WTC11 (cell line): Measurements from ENCODE around the gene OR8B12. TPM values are rescaled to one million over a fixed set of nuclear protein-coding genes. Genes with fewer than 3 reads are reported as not detected.

Experiments used
- ATAC-seq: fragments of 200-7000 bp; cut with Tn5 transposase; 2 replicates; pipeline ENCODE4 v1.10.0; 2021; ENCODE audit warnings: mild to moderate bottlenecking, moderate library complexity
- CTCF ChIA-PET: fragments of 300-600 bp; sonication (Branson Sonifier 250); formaldehyde crosslinking; loops from one replicate; lab custom pipeline; 2021; ENCODE audit warnings: antibody characterized with exemption; lab: Charles Lee
- POLR2A ChIA-PET: fragments of 350-600 bp; sonication (Branson Sonifier 250); formaldehyde crosslinking; loops from one replicate; lab custom pipeline; 2021; ENCODE audit warnings: antibody characterized with exemption; lab: Charles Lee
- DNase-seq: peaks from one replicate; pipeline ENCODE4 v3.0.0; 2021; ENCODE audit warnings: low spot score
- H3K27ac Mint-ChIP-seq: 2 replicates; pipeline ENCODE4 v1.8.0; 2021; ENCODE audit warnings: mixed read lengths
- H3K27me3 Mint-ChIP-seq: 2 replicates; pipeline ENCODE4 v1.8.0; 2021; ENCODE audit warnings: low read depth, mild to moderate bottlenecking, moderate library complexity, mixed read lengths
- H3K36me3 Mint-ChIP-seq: 2 replicates; pipeline ENCODE4 v1.8.0; 2021; ENCODE audit warnings: mixed read lengths
- H3K4me1 Mint-ChIP-seq: 2 replicates; pipeline ENCODE4 v1.8.0; 2022; ENCODE audit warnings: mixed read lengths
- H3K4me3 Mint-ChIP-seq: 2 replicates; pipeline ENCODE4 v1.8.0; 2021; ENCODE audit warnings: mild to moderate bottlenecking, moderate library complexity, mixed read lengths
- H3K9me3 Mint-ChIP-seq: 2 replicates; pipeline ENCODE4 v1.8.0; 2021; ENCODE audit warnings: mixed read lengths
- ATF1 ChIP-seq: sonication (generic); formaldehyde crosslinking; IDR thresholded peaks from 2 replicates; pipeline ENCODE4 v1.8.1; 2023; ENCODE audit warnings: mild to moderate bottlenecking, moderate library complexity, missing genetic modification reagents
- EMX1 ChIP-seq: fragments of 250-450 bp; sonication (Bioruptor Pico); IDR thresholded peaks from 2 replicates; pipeline ENCODE4 v1.8.0; 2021; ENCODE audit warnings: mild to moderate bottlenecking
- ESRRA ChIP-seq: sonication (generic); formaldehyde crosslinking; IDR thresholded peaks from 2 replicates; pipeline ENCODE4 v1.8.1; 2022; ENCODE audit warnings: mild to moderate bottlenecking, missing genetic modification reagents, borderline replicate concordance
- FOXJ3 ChIP-seq: sonication (generic); formaldehyde crosslinking; IDR thresholded peaks from 2 replicates; pipeline ENCODE4 v1.9.0; 2021; ENCODE audit warnings: missing genetic modification reagents, mild to moderate bottlenecking, borderline replicate concordance
- JUN ChIP-seq: sonication (generic); formaldehyde crosslinking; IDR thresholded peaks from 2 replicates; pipeline ENCODE4 v1.8.0; 2023; ENCODE audit warnings: mild to moderate bottlenecking, missing genetic modification reagents
- NFE2L1 ChIP-seq: sonication (generic); formaldehyde crosslinking; IDR thresholded peaks from 2 replicates; pipeline ENCODE4 v1.8.1; 2023; ENCODE audit warnings: missing genetic modification reagents
- NFYB ChIP-seq: sonication (generic); formaldehyde crosslinking; conservative IDR thresholded peaks from 2 replicates; pipeline ENCODE4 v1.8.0; 2022; ENCODE audit warnings: low read depth, missing genetic modification reagents
- NR3C1 ChIP-seq: sonication (generic); formaldehyde crosslinking; conservative IDR thresholded peaks from 2 replicates; pipeline ENCODE4 v1.8.1; 2023; ENCODE audit warnings: low read depth, mild to moderate bottlenecking, missing genetic modification reagents
- RORB ChIP-seq: fragments of 250-450 bp; sonication (Bioruptor Pico); IDR thresholded peaks from 2 replicates; pipeline ENCODE4 v1.9.0; 2021; ENCODE audit warnings: mild to moderate bottlenecking
- SMAD4 ChIP-seq: sonication (generic); formaldehyde crosslinking; IDR thresholded peaks from 2 replicates; pipeline ENCODE4 v1.8.0; 2022; ENCODE audit warnings: mild to moderate bottlenecking, missing genetic modification reagents
- ZBTB21 ChIP-seq: sonication (generic); formaldehyde crosslinking; IDR thresholded peaks from 2 replicates; pipeline ENCODE4 v1.8.1; 2023; ENCODE audit warnings: mild to moderate bottlenecking, missing genetic modification reagents, borderline replicate concordance
- ZNF121 ChIP-seq: sonication (generic); formaldehyde crosslinking; IDR thresholded peaks from 2 replicates; pipeline ENCODE4 v1.8.0; 2023; ENCODE audit warnings: missing genetic modification reagents
- ZNF219 ChIP-seq: sonication (generic); formaldehyde crosslinking; IDR thresholded peaks from 2 replicates; pipeline ENCODE4 v1.8.0; 2023; ENCODE audit warnings: missing genetic modification reagents, mild to moderate bottlenecking, borderline replicate concordance
- ZNF232 ChIP-seq: sonication (generic); formaldehyde crosslinking; IDR thresholded peaks from 2 replicates; pipeline ENCODE4 v1.8.0; 2022; ENCODE audit warnings: mild to moderate bottlenecking, missing genetic modification reagents
- ZNF263 ChIP-seq: sonication (generic); formaldehyde crosslinking; IDR thresholded peaks from 2 replicates; pipeline ENCODE4 v1.8.1; 2022; ENCODE audit warnings: low read depth, mild to moderate bottlenecking, moderate library complexity, missing genetic modification reagents
- ZNF416 ChIP-seq: fragments of 250-450 bp; sonication (Bioruptor Pico); IDR thresholded peaks from 2 replicates; pipeline ENCODE4 v1.9.0; 2021; ENCODE audit warnings: mild to moderate bottlenecking, inconsistent platforms
- ZNF423 ChIP-seq: fragments of 250-450 bp; sonication (Bioruptor Pico); IDR thresholded peaks from 2 replicates; pipeline ENCODE4 v2.1.2; 2022; ENCODE audit warnings: mild to moderate bottlenecking, moderate library complexity
- total RNA-seq: library from RNA; stranded (reverse); gene quantifications from 3 replicates; pipeline ENCODE4 v1.2.3, GENCODE V29; 2021
- TF ChIP-seq, protein P1 (sequence below): sonication (generic); formaldehyde crosslinking; IDR thresholded peaks from 2 replicates; pipeline ENCODE4 v1.8.1; 2023; ENCODE audit warnings: mild to moderate bottlenecking, missing genetic modification reagents
- TF ChIP-seq, protein P2 (sequence below): fragments of 250-450 bp; sonication (Bioruptor Pico); IDR thresholded peaks from 2 replicates; pipeline ENCODE4 v1.8.0; 2021; ENCODE audit warnings: mild to moderate bottlenecking
- TF ChIP-seq, protein P3 (sequence below): fragments of 250-450 bp; sonication (Bioruptor Pico); IDR thresholded peaks from 2 replicates; pipeline ENCODE4 v1.9.0; 2021; ENCODE audit warnings: mild to moderate bottlenecking

Gene OR8B12
- total RNA-seq, 1 experiment from 2014 or later = not detected

DNA sequence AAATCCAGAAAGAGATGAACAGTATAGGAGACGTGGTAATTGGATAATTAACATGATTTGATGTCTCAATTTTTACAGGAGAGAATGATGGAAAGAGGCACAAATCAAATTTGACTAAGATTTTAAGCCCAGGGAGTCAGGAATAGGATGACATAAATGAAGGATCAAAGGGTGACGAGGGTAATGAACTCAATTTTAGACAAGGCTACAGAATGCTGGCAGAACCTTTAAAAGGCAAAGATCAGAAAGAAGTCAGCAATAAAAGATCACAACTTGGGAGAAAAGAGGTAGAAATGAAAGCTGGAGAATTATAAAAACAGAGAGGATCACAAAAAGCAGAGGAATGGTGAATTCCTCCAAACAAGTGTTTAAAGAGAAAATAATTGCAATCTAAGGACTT is 13.4 kb upstream of the OR8B12 start (continued):
- TF ChIP-seq EMX1 (CRISPR knock-in tag) = no peak
- no peak for TF ChIP-seq ZNF416 (CRISPR knock-in tag)
- TF ChIP-seq ATF1 (CRISPR knock-in tag) = no peak
- TF ChIP-seq ZNF232 (CRISPR knock-in tag) = no peak
- TF ChIP-seq FOXJ3 (CRISPR knock-in tag) = no peak
- no peak for TF ChIP-seq ZNF263 (CRISPR knock-in tag)
- TF ChIP-seq, protein P1, sequence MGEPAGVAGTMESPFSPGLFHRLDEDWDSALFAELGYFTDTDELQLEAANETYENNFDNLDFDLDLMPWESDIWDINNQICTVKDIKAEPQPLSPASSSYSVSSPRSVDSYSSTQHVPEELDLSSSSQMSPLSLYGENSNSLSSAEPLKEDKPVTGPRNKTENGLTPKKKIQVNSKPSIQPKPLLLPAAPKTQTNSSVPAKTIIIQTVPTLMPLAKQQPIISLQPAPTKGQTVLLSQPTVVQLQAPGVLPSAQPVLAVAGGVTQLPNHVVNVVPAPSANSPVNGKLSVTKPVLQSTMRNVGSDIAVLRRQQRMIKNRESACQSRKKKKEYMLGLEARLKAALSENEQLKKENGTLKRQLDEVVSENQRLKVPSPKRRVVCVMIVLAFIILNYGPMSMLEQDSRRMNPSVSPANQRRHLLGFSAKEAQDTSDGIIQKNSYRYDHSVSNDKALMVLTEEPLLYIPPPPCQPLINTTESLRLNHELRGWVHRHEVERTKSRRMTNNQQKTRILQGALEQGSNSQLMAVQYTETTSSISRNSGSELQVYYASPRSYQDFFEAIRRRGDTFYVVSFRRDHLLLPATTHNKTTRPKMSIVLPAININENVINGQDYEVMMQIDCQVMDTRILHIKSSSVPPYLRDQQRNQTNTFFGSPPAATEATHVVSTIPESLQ (CRISPR knock-in tag) = no peak

DNA sequence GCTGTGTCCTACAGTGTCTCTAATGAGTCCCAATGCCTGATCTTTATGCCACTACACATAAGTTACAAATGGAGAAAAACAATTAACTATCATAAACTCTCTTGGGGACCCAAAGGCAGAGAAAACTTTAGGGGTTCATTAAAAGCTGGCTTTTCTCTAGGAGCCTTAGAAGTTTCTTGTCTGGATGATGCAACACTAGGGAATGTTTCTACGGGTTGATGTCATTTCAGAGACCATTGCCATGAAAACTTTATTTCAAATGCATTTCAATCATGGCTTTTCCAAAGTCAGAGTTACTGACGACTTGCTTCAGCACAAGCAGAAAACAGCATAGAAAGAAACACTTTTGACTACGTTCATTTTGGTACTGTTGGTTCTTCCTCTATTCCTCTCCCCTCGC is 8.5 kb upstream of the OR8B12 start:
- Mint-ChIP-seq H3K9me3 (peaks cover 10% of the 10 kb centered on the region), H3K4me3 (no peak overlapping the region), H3K27ac (no peak overlapping the region), H3K27me3 (0 out of 2 replicates have a peak, but pooled peaks cover 4% of the 10 kb centered on the region), H3K36me3 (no peaks in the 10 kb centered on the region), H3K4me1 (no peaks in the 10 kb centered on the region)
- ATAC-seq (no peak), DNase-seq (no peak)
- no peak for TF ChIP-seq NFYB (CRISPR knock-in tag)
- no peak for TF ChIP-seq JUN
- TF ChIP-seq, protein P2, sequence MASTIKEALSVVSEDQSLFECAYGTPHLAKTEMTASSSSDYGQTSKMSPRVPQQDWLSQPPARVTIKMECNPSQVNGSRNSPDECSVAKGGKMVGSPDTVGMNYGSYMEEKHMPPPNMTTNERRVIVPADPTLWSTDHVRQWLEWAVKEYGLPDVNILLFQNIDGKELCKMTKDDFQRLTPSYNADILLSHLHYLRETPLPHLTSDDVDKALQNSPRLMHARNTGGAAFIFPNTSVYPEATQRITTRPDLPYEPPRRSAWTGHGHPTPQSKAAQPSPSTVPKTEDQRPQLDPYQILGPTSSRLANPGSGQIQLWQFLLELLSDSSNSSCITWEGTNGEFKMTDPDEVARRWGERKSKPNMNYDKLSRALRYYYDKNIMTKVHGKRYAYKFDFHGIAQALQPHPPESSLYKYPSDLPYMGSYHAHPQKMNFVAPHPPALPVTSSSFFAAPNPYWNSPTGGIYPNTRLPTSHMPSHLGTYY (CRISPR knock-in tag) = no peak
- no peak for TF ChIP-seq RORB (CRISPR knock-in tag)
- no peak for TF ChIP-seq EMX1 (CRISPR knock-in tag)
- TF ChIP-seq, protein P3, sequence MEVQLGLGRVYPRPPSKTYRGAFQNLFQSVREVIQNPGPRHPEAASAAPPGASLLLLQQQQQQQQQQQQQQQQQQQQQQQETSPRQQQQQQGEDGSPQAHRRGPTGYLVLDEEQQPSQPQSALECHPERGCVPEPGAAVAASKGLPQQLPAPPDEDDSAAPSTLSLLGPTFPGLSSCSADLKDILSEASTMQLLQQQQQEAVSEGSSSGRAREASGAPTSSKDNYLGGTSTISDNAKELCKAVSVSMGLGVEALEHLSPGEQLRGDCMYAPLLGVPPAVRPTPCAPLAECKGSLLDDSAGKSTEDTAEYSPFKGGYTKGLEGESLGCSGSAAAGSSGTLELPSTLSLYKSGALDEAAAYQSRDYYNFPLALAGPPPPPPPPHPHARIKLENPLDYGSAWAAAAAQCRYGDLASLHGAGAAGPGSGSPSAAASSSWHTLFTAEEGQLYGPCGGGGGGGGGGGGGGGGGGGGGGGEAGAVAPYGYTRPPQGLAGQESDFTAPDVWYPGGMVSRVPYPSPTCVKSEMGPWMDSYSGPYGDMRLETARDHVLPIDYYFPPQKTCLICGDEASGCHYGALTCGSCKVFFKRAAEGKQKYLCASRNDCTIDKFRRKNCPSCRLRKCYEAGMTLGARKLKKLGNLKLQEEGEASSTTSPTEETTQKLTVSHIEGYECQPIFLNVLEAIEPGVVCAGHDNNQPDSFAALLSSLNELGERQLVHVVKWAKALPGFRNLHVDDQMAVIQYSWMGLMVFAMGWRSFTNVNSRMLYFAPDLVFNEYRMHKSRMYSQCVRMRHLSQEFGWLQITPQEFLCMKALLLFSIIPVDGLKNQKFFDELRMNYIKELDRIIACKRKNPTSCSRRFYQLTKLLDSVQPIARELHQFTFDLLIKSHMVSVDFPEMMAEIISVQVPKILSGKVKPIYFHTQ (CRISPR knock-in tag) = no peak
- no peak for TF ChIP-seq ZNF121 (CRISPR knock-in tag)
- TF ChIP-seq ZBTB21 (CRISPR knock-in tag) = no peak
- ChIA-PET CTCF (interaction anchor here (1.0 to 2.5 kb wide), 3 partner anchors 16 to 69 kb away, joined by 3 to 13 read pairs (median 4); no protein-coding TSS in a partner anchor), POLR2A (no interaction called here)

DNA sequence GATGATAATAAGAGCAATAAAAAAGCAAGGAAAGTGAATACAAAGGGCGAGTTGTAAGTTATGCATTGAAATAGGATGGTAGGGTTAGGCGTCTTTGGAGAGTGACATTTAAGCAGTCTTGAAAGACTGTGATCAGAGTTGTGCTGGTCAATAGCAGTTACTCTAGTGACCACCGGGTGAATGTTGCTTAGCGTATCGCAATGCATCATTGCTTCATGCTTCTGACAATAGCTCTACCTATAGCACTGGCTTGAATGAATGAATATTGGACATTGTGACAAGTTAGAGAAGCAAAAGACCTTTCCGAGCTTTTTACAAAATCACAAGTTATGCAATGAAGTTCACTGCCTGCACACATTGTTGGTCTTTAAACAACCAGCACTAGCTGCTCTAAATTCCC is 7.7 kb upstream of the OR8B12 start:
- Mint-ChIP-seq H3K27ac (no peak overlapping the region), H3K9me3 (peaks cover 10% of the 10 kb centered on the region), H3K36me3 (no peaks in the 10 kb centered on the region), H3K4me3 (no peak overlapping the region), H3K27me3 (0 out of 2 replicates have a peak, but pooled peaks cover 4% of the 10 kb centered on the region), H3K4me1 (no peaks in the 10 kb centered on the region)
- peak; percentile 91 for ATAC-seq
- ChIA-PET POLR2A (no interaction called here), CTCF (interaction anchor here (0.6 to 2.5 kb wide), 6 partner anchors 12 to 931 kb away, joined by 3 to 13 read pairs (median 4); no protein-coding TSS in a partner anchor)
- TF ChIP-seq SMAD4 (CRISPR knock-in tag) = no peak
- no peak for DNase-seq

DNA sequence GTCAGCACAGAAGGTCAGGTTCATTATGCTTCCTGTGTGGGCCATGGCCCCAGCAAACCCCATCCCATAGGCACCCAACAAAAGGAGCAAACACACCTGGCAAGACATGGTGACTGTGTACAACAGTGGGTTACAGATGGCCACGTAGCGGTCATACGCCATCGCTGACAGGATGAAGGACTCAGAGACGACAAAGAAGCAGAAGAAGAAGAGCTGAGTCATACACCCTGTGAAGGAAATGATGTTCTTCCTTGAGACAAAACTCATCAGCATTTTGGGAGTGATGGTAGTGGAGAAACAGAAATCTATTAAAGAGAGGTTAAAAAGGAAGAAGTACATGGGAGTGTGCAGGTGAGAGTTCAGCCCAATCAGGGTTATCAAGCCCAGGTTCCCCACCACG is 309 bp downstream of the OR8B12 start:
- Mint-ChIP-seq H3K9me3 (no peaks in the 10 kb centered on the region), H3K36me3 (no peaks in the 10 kb centered on the region), H3K4me3 (no peak overlapping the region), H3K27me3 (no peaks in the 10 kb centered on the region; the same call in none of the 2 replicates), H3K27ac (no peak overlapping the region), H3K4me1 (peaks cover 9% of the 10 kb centered on the region)
- ATAC-seq = no peak
- ChIA-PET POLR2A (no interaction called here), CTCF (no interaction called here)
- no peak for DNase-seq
- TF ChIP-seq NR3C1 (no peak), NFE2L1 (CRISPR knock-in tag) (no peak), ESRRA (CRISPR knock-in tag) (no peak), ZNF423 (CRISPR knock-in tag) (no peak), ZNF219 (CRISPR knock-in tag) (no peak)
- TF ChIP-seq, protein P3 (CRISPR knock-in tag) = no peak
- TF ChIP-seq, protein P1 (CRISPR knock-in tag) = no peak
